HL-60/S4 treated with retinoic acid at 250 ng/mL for 4 days and 3 days (cell line): ENCODE measurements around the gene POLG2.

Experiments
- in situ Hi-C: fragments of 300-500 bp; cut with MboI; formaldehyde crosslinking; loops from 2 replicates; pipeline ENCODE4 v1.7.0; 2022; ENCODE audit warnings: low sequenced_read_pairs

Gene POLG2

DNA sequence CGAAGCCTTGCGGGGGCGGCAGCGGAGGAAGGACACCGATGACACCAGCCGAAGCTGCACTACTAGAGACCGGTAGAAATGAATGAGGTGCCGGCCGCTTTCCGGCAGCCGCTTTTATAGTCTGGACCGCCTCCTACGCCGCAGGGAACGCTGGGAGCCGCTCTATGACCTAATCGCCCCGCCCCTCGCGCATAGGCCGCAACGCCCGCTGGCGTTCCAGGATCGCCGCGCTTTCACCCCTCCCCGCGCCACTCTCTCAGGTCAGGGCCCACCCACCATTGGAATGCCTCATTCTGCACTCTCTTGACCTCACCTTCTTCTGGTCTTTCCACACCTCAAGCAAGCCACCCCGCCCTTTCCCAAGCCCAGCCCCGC is 9.3 kb upstream of the POLG2 start, which contains the start of gene DDX5:
Gene DDX5, minus strand, starts transcription at position 89 of the 375 bp plus-strand sequence. CDS start 170 bp downstream, outside the sequence.
- in situ Hi-C loops: no loop called here

DNA sequence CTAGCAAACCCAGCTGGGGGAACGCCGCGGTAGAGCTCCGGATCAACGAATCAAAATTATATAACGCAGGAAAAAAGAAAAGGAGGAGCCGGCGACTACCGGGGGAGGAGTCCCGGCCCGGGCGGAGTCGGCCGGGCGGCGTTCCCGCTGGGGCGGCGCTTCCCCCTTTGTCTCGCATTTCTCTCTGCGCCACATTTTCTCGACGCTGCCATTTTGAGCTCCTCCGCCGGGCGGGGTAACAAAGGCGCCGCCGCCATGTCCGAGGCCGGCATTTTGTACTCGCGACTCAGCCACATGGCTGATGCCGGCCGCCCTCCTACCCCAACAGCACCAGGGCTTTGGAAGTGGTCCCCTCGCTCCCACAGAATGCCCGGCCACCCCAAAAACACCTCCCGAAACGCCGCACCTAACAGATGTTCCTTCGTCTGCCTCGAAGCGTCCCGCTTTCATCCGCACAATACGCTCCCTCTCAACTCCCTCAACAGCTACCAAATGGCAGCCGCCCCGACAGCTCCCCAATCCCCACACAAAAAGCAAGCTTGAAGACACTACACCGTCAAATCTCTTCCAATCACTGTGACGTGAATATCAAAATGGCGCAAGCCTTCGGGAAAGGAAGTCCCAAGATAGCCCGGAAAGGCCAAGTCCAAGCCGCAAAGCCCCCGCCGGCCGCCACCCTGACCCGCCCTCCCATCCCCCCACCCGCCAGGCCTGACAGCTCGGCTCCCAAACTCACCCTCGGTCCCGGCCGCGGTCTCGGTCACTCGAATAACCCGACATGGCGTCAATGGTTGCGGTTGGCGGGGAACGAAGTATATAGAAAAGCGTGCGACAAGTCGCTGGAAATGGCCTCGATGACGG is 8.7 kb upstream of the POLG2 start:
- in situ Hi-C loops: no loop called here

DNA sequence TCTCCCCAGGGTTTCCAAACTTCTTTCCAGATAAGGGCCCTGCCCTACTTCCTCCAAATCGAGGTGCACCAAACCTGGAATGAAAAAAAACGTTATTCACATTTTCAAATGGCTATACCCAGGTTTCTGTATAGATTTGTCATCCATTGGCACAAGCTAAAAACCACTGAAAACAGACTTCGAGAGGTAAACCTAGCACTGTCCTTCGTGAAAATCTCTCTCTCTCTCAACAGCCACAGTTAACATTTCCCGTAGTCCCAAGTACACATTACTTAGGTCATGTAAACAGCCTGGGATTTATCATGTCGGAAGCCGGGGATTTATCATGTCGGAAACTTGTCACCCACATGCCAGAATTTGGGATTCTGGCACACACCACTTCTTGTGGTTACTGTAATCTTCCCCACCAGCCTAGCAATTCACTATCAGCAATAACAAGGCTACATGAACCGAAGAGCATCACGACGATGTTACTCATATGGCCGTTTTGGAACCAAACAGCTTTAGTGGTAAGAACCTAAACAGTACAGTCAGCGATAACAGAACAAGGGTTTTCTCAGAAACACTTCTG is 8.0 kb upstream of the POLG2 start:
- in situ Hi-C loops: no loop called here

DNA sequence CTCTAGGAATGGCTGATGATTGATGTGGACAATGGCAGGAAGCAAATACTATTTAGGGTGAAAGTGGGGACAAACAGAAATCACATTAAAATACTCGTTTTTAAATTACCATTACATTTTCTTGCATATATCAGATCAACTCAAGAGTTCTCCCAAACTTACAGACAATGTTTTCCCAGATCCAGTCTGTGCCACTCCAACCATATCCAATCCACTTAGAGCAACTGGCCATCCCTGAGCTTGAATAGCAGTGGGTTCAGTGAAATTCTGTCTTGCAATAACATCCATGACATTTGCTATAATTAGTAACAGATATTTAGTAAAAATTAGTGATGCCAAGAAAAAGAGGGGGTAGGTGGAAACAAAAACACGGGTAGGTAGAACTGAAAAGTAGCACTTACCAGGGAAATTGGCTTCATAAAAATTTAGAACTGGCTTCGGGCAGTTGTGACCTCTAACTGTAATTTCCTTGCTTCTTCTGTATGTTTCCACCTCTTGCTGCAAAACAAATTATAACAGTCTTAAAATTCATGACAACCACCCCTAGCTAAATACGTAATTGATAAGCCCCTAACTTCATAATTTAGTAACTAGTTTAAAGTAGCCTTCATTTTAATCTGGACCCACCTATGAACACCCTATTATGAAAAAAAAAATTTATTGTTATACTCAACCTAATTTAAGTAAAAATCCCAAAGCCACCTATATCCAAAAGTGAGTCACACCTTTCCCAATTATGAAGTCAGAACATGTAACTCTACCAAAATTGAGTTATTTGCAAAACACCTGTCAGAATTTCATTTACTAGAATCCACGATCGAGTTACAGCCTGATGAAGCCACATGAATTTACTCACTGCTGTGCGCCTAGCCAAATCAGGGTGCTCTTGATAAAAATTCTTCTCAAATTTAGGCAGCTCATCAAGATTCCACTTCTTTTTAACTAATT is 7.2 kb upstream of the POLG2 start:
- in situ Hi-C loops: no loop called here

DNA sequence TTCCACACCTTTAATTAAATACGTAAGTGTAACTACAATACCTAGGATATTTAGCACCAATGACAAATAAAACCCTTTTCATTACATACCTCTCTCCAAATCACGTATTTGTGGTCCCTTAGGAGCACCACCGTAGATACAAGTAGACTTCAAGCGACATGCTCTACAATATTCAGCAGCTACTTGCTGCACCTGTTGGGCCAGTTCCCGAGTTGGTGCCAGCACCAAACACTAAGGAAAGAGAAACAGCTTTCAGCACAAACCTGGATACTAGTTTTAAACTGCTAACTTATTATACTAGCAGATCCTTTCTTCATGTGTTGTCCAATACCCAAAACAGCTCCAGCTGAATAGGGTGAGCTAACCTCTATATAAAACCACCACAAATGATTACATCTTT is 6.5 kb upstream of the POLG2 start:
- in situ Hi-C loops: no loop called here

DNA sequence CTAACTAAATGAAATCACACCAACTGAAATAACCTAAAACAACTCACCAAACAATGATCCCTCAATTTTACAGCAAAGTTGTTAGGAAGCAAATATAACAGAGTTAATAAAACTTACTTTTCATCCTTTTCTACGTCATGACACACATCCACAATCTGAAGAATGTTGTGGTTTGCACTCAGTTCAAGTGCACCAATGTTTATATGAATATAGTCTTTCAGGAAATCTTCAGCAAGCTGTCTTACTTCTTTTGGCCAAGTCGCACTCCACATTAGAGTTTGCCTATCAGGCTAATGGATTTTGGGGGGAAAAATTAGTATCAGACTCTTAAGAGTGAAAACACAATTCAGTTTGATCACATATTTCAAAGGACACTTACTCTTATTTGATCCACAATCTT is 6.0 kb upstream of the POLG2 start:
- in situ Hi-C loops: no loop called here

DNA sequence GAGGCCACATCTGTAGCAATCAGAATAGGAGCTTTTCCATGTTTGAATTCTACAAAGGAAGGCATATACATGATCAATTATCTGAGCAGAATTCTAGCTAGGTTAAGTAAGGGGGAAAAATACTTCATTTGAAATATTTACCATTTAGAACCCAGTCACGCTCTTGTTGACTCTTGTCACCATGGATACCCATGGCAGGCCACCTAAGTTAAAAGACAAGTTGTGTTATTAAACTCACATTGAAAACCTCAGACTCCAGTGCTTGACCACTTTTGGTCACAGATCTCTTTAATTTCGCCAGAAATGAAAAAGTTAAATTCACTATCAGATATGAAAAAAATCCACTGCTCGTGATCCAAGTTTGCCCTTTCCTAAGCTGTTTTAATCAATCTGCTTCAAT is 5.2 kb upstream of the POLG2 start:
- in situ Hi-C loops: no loop called here

DNA sequence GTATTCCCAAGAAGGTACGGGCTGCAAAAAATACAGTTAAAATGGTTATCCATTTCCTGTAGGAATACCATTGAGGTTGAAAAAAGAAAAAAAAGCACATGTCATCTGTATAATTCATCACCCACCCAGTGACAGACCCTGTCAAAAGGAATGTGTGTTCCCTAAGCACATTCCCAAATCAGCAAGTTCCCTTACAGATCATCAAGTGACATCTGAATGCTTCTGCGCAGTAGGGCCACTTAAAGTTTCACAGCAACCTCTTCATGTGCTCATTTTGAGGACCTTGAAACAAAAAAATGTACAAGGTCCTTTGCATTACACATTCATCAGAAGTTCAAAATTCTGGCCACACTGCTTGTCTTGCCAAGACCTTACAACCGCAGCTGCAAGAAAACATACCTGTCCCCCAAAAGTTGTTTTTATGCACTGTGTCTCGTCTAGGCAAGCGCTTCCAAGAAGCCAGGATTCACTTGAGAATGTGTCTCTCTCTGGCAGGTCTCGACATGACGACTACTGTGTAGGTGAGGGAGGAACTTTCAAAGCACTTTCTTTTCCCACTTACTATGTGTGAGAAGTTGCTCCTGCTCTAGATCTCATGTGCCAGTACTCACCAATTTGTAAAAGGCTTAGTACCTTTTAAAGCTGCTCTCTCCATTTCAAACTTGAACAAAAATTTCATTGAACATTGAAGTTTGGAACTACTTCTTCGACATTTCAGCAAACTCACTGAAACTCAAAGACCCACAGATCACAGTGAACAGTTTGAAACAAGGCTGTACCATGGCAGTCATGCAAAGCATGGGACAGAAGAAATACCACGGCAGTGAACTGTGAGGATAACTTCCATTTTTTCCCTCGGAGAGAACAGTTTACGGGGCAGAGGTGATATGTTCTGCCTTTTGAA is 4.3 kb upstream of the POLG2 start:
- in situ Hi-C loops: no loop called here

DNA sequence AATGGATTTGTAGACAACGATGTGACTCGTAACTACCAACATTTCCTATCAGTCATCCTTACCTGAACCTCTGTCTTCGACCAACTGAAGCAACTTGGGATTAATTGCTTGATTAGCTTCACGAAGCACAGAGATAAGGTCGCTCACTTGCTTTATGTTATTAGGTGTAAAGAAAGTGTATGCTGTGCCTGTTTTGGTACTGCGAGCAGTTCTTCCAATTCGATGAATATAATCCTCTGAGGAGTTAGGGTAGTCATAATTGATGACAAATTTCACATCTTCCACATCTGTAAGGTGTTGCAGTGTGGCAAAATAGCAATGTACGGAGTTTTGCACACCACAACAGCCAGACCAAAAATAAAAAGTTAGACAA is 3.6 kb upstream of the POLG2 start:
- in situ Hi-C loops: no loop called here

DNA sequence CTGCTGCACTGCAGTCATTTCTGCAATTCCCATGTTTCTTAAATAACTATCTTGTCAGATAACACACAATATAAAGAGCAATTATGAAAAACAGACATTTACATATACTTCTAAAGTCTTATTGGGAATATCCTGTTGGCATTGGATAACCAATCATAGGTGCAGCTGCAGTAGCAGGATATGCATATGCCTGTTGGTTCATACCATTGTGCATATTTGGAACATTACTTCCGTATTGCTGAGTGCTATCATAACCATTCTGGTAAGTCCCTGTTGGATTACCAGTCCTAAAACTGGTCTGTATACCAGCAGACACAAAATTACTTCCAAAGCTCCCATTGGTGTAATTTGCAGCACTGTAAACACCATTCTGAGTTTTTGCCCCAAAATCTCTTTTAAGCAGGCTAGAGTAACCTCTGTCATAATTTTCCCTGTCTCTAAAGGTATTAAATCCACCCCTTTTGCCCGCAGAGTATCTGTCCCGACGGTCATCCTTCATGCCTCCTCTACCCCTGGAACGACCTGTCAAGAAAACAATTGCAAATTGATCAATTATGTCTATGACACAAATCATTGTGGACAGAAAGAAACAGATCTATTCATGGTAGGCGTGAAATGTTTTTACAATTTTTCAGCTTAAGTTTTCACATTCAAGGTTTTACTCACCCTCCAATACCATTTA is 3.1 kb upstream of the POLG2 start:
- in situ Hi-C loops: loop anchor here (10.0 kb wide), 2 partner anchors 75 to 195 kb away; no protein-coding TSS in a partner anchor

DNA sequence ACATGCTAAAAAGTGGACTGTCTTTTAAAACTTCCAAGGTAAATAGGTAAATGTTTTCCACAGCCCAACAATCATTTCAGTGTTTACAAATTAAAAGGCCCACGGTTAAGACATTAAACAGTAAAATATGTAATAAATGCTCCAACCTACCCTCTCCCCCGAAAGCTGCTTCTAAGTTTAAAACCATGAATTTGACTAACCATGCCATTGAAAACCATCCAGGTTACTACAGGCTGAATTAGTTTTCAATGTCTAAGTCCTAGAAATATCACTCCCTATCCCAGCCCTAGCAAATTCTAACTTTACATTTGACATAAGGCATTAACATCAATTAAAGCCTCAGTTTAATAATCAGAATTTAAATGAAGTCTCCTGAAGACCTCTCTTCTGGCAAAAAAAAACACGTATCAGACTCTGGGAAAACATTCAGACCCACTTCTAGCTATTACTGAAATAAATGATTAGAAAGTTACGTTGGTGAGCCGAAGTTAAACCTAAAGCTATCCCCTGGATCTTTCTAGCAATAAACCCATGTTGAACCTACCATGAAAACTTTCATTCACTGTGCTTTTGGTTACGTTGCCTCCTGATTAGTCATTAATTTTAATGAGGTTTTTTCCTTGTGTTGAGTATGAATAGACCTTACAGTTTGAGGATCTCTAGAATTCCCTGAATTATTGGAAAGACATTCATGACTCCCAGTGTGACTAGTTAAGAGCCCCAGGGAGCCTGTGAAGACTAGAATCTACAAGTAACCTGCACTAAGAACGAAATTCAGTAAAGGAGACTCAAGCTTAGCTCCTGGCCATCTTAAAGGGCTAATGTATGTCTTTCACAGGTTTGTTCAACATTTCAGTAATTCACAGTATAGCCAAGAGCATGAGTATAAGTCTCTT is 1.7 kb upstream of the POLG2 start:
- in situ Hi-C loops: loop anchor here (10.0 kb wide), 2 partner anchors 74 to 194 kb away; no protein-coding TSS in a partner anchor

DNA sequence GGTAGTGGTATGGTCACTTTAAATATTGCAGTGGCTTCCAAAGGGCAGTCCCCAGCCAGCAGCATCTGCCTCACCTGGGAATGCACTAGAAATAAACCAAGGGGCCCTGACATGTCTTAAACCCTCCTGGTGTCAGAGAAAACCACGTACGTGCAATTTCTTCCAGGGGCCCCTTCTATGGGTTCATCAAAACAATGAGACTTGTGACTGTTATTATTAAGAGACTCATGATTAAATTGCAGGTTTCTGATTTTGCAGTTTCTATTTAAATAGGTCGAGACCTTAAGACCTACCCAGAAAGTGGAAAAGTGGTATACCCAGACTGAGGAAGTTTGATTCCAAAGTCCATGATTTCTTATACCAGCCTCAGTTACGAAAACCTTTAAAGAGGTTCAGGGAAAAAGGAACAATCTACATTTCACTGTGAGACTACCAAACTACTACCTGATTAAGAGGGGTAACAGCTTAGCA is 746 bp upstream of the POLG2 start:
- in situ Hi-C loops: loop anchor here (10.0 kb wide), 2 partner anchors 73 to 193 kb away; no protein-coding TSS in a partner anchor

DNA sequence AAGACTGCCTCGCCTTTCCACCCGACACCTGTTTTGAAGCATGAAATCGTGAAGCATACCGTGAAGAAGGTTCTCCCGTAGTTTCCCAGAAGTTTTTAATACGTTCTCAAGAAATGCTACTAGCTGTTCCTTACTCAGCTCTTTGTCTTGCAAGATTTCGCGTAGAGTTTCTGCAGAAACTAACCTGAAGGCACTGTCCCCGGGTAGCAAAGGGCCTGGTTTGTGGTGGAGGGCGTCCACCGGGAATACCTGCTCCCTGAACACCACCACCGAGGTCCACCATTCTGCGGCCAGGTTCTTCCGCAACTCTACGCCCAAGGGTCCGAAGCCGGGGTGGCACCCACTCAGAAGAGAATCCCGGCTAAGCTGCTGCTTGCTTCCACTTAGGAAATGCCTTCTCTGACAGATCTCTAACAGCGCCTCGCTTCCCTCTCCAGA is 487 bp downstream of the POLG2 start:
- in situ Hi-C loops: loop anchor here (10.0 kb wide), 2 partner anchors 72 to 192 kb away; no protein-coding TSS in a partner anchor

DNA sequence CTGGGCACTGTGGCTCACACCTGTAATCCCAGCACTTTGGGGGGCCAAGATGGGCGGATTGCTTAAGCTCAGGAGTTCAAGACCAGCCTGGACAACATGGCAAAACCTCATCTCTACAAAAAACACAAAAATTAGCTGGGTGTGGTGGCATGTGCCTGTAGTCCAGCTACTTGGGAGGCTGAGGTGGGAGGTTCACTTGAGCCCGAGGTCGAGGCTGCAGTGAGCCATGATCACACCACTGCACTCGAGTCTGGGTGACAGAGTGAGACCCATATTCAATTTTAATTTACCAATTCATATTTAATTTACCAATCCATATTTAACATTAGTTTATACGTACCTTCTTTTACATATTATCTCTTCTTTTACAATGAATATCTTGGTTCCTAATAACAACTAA is 1.6 kb downstream of the POLG2 start:
- in situ Hi-C loops: loop anchor here (10.0 kb wide), 2 partner anchors 70 to 190 kb away; no protein-coding TSS in a partner anchor

DNA sequence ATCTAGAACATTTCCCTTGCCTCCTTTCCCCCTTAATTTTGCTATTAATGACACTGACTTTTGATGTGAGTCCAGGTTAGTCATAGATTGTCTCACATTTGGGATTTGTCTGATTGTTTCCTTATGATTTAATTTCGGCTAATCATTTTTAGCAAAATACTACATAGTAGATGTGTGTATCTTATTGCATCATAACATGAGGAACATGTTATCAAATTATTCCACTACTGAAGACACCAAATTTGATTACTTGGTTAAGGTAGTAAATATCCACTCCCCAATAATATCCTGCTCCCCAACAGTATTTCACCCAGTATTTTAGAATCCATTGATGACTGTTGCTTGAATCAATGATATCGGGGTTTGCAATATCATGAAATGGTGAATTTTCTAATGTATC is 2.7 kb downstream of the POLG2 start:
- in situ Hi-C loops: loop anchor here (10.0 kb wide), 2 partner anchors 69 to 189 kb away; no protein-coding TSS in a partner anchor

DNA sequence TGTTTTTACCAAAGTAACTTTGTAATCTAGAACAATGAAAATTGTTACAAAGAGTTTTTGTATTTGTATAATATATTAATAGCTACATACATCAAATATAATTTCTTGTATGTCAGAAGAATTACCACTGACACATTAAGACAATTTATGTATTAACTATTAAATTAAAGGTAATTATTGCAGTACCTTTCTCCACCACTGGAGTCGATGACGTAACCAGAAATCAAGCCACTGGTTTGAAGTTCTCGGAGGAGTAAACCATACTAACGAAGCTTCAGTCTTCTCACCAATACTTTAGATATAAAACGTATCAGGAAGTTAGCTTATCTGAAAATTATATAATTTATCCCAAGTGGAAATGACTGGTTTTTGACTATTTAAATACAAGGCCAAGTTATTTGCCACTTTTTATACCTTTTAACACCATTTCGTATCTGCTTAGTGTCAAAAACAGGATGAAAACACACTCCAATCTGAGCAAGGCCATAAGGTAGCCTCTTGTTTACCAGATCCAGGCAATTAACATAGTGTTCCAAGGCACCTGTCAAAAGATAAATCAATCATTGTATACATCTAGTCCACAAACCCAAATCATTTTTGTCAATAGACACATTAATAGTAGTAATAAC is 4.3 kb downstream of the POLG2 start:
- in situ Hi-C loops: loop anchor here (10.0 kb wide), 2 partner anchors 68 to 188 kb away; no protein-coding TSS in a partner anchor

DNA sequence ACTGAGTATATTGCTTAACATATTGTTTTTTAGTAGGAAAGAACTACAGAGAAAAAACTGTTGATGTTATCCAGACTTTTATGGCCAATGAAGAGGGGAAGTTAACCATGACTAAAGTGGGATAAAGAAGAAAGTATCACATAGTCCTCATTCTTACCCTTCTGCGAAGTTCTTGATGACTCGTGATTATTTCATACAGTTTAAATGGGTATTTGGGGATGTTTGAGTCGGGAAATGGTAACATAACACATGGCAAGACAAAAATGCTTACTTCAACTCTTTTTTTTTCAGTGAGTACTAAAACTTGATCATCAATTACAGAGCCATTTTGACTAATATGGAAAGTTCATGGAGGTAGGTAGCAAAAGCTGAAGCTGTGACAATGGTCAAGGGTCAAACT is 4.9 kb downstream of the POLG2 start:
- in situ Hi-C loops: loop anchor here (10.0 kb wide), 2 partner anchors 67 to 187 kb away; no protein-coding TSS in a partner anchor
